ENCODE measurements around the gene UPF2. TPM values are rescaled to one million over a fixed set of nuclear protein-coding genes. Genes with fewer than 3 reads are reported as not detected.

The UPF2 gene
- total and polyA plus RNA-seq, 10 of the 15 experiments (the other 5 are each of a cell fraction or from before 2014, with no cell fraction given), result 21.0 to 44.4 (median 25.9) TPM

GRCh38 chr10:11993834-11994468 is 48.7 kb downstream of the UPF2 start:
- Histone ChIP-seq H4K20me1 (ENCODE audit: control insufficient read depth, insufficient read depth) (no peaks in the 10 kb centered on the region), H3K4me2 (ENCODE audit: control insufficient read depth, insufficient read depth) (peak overlapping the region; percentile 53), H3K27ac (ENCODE audit: control insufficient read depth, insufficient read depth) (peak overlapping the region; percentile 68), H3K36me3 (ENCODE audit: control insufficient read depth in 2 of 2, insufficient read depth in 2 of 2, low read length in 1 of 2) (peaks cover 1 to 14% of the 10 kb centered on the region in 2 experiments), H3K27me3 (replicated peaks in 1 of 2; ENCODE audit: control insufficient read depth in 2 of 2, insufficient read depth in 2 of 2, low read length in 1 of 2) (no peaks in the 10 kb centered on the region), H3K9me3 (replicated peaks; ENCODE audit: control insufficient read depth, insufficient read depth, low read length) (no peaks in the 10 kb centered on the region; the same call in 2 of the 3 replicates), H3K79me2 (ENCODE audit: control insufficient read depth, insufficient read depth, low read length) (no peaks in the 10 kb centered on the region; the same call in 1 of the 2 replicates), H3K4me3 (no peak overlapping the region), H3K9ac (ENCODE audit: control insufficient read depth, insufficient read depth, low read length) (no peak overlapping the region), H2AFZ (ENCODE audit: control insufficient read depth, low read depth, low read length) (no peak overlapping the region), H3K4me1 (ENCODE audit: control insufficient read depth, insufficient read depth, low read length) (peaks cover 6% of the 10 kb centered on the region; the same call in 1 of the 2 replicates)
- intact Hi-C loops (cut with micrococcal nuclease; ENCODE audit: unreplicated experiment) (no loop called here), in situ Hi-C loops (cut with MboI) (no loop called here)
- ChIA-PET POLR2A (interaction anchor here (0.5 to 2.4 kb wide), 4 partner anchors 9 to 146 kb away, joined by 3 to 20 read pairs (median 5); partner anchors contain the start of gene UPF2), RAD21 (ENCODE audit: unreplicated experiment) (interaction anchor here (1.2 to 5.2 kb wide), 7 partner anchors 48 to 202 kb away, joined by 3 to 29 read pairs (median 7); partner anchors contain the start of genes CDC123, NUDT5 and UPF2), CTCF (interaction anchor here (0.8 to 1.8 kb wide), 7 partner anchors 9 to 237 kb away, joined by 3 to 6 read pairs (median 3); partner anchors contain the start of gene UPF2), SMC1A (ENCODE audit: uncharacterized antibody, unreplicated experiment) (interaction anchor here (0.6 to 2.2 kb wide), 17 partner anchors 8 to 211 kb away, joined by 3 to 25 read pairs (median 4); partner anchors contain the start of gene UPF2)
- BruUV-seq (replicated peaks), result no TSS peak
- peak; percentile 7 for FAIRE-seq
- WGBS (ENCODE audit: insufficient coverage, insufficient replicate concordance, low lambda C conversion rate, missing lambda C conversion rate), result 49% methylated on average over 6 of the region's 6 CpGs
- peak; percentile 92 for ATAC-seq
- DNase-seq (ENCODE audit: low read depth, low spot score), result peak; percentile 15
- TF ChIP-seq ZNF592 (IDR thresholded peaks at IDR 0.05) (peak; percentile 83; the same call in 1 of the 2 replicates), ATF7 (IDR thresholded peaks at IDR 0.05; ENCODE audit: low read depth) (peak; percentile 74), TAF1 (IDR thresholded peaks at IDR 0.05; ENCODE audit: borderline replicate concordance, low read depth, low read length) (no peak), SPI1 (IDR thresholded peaks at IDR 0.05; ENCODE audit: borderline replicate concordance, insufficient read depth, low read depth, low read length) (peak; percentile 67; the same call in 1 of the 2 replicates), TCF7 (IDR thresholded peaks at IDR 0.05; ENCODE audit: borderline replicate concordance) (0 out of 2 replicates have a peak, but pooled peaks have one; percentile 27), NBN (IDR thresholded peaks at IDR 0.05) (peak; percentile 43; the same call in 1 of the 2 replicates), PAX8 (IDR thresholded peaks at IDR 0.05) (no peak), ZSCAN29 (IDR thresholded peaks at IDR 0.05) (no peak), MLLT1 (IDR thresholded peaks at IDR 0.05) (0 out of 2 replicates have a peak, but pooled peaks have one; percentile 37), IKZF1 (conservative IDR thresholded peaks at IDR 0.05) (0 out of 2 replicates have a peak, but pooled peaks have one; percentile 33), NFIC (IDR thresholded peaks at IDR 0.05; ENCODE audit: low read depth, low read length) (peak; percentile 63), MTA2 (IDR thresholded peaks at IDR 0.05; ENCODE audit: low read depth) (peak; percentile 74; the same call in 1 of the 2 replicates), STAT3 (IDR thresholded peaks at IDR 0.05; ENCODE audit: low read depth, low read length) (no peak), RAD51 (IDR thresholded peaks at IDR 0.05) (peak; percentile 29; the same call in 1 of the 2 replicates), RFX5 (IDR thresholded peaks at IDR 0.05; ENCODE audit: low read depth, low read length) (no peak), NFYA (IDR thresholded peaks at IDR 0.05; ENCODE audit: borderline replicate concordance, low read depth, low read length) (no peak)
- TF ChIP-seq, protein P1, sequence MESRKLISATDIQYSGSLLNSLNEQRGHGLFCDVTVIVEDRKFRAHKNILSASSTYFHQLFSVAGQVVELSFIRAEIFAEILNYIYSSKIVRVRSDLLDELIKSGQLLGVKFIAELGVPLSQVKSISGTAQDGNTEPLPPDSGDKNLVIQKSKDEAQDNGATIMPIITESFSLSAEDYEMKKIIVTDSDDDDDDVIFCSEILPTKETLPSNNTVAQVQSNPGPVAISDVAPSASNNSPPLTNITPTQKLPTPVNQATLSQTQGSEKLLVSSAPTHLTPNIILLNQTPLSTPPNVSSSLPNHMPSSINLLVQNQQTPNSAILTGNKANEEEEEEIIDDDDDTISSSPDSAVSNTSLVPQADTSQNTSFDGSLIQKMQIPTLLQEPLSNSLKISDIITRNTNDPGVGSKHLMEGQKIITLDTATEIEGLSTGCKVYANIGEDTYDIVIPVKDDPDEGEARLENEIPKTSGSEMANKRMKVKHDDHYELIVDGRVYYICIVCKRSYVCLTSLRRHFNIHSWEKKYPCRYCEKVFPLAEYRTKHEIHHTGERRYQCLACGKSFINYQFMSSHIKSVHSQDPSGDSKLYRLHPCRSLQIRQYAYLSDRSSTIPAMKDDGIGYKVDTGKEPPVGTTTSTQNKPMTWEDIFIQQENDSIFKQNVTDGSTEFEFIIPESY (IDR thresholded peaks at IDR 0.05), result no peak

Measured in GM12878 (cell line).